HepG2 (cell line): ENCODE results near the gene L1CAM. TPM values are rescaled to one million over a fixed set of nuclear protein-coding genes. Genes with fewer than 3 reads are reported as not detected.

Source experiments
- BRCA1 ChIP-seq: sonication (generic); formaldehyde crosslinking; IDR thresholded peaks from 2 replicates; pipeline ENCODE4 v1.4.0; 2020; ENCODE audit warnings: missing genetic modification reagents
- IRF2 ChIP-seq: IDR thresholded peaks from 2 replicates; pipeline ENCODE4 v1.6.1; 2018; ENCODE audit warnings: missing genetic modification reagents, missing compliant biosample characterization
- KDM2A ChIP-seq: sonication (generic); formaldehyde crosslinking; IDR thresholded peaks from 2 replicates; pipeline ENCODE4 v1.4.0; 2020; ENCODE audit warnings: low read depth, missing genetic modification reagents, borderline replicate concordance
- KLF13 ChIP-seq: sonication (generic); formaldehyde crosslinking; IDR thresholded peaks from 2 replicates; pipeline ENCODE4 v1.4.0; 2020; ENCODE audit warnings: mild to moderate bottlenecking, missing genetic modification reagents
- MED1 ChIP-seq: sonication (generic); formaldehyde crosslinking; IDR thresholded peaks from 2 replicates; pipeline ENCODE4 v1.4.0; 2020; ENCODE audit warnings: missing genetic modification reagents
- REPIN1 ChIP-seq: sonication (generic); formaldehyde crosslinking; IDR thresholded peaks from 2 replicates; pipeline ENCODE4 v1.8.0; 2022; ENCODE audit warnings: missing genetic modification reagents, low read depth, mild to moderate bottlenecking, borderline replicate concordance
- SKIL ChIP-seq: sonication (generic); formaldehyde crosslinking; IDR thresholded peaks from 2 replicates; pipeline ENCODE4 v1.8.0; 2022; ENCODE audit warnings: missing genetic modification reagents, mild to moderate bottlenecking, moderate library complexity, borderline replicate concordance
- ZBTB14 ChIP-seq: sonication (generic); formaldehyde crosslinking; IDR thresholded peaks from 2 replicates; pipeline ENCODE4 v1.4.0; 2020; ENCODE audit warnings: missing genetic modification reagents
- ZFP36L2 ChIP-seq: sonication (generic); formaldehyde crosslinking; IDR thresholded peaks from 2 replicates; pipeline ENCODE4 v1.4.0; 2020; ENCODE audit warnings: missing genetic modification reagents
- ZNF232 ChIP-seq: sonication (generic); formaldehyde crosslinking; IDR thresholded peaks from 2 replicates; pipeline ENCODE4 v1.4.0; 2020; ENCODE audit warnings: missing genetic modification reagents, borderline replicate concordance
- ZNF572 ChIP-seq: sonication (generic); formaldehyde crosslinking; IDR thresholded peaks from 2 replicates; pipeline ENCODE4 v1.5.1; 2020; ENCODE audit warnings: mild to moderate bottlenecking, missing genetic modification reagents
- ZSCAN5A ChIP-seq: sonication (generic); formaldehyde crosslinking; IDR thresholded peaks from 2 replicates; pipeline ENCODE4 v1.8.0; 2022; ENCODE audit warnings: mild to moderate bottlenecking, missing genetic modification reagents, borderline replicate concordance
- polyA plus RNA-seq, 8 experiments: library from polyadenylated mRNA; depleted of rRNA in 3 of 8; stranded (reverse) in 7 of 8; unstranded in 1 of 8; fragments of >200 nt; fragmentation: Illumina TruSeq in 4 of 8; extraction: Trizol in 4 of 8; gene quantifications; 2 replicates each; pipeline versions ENCODE4 v1.2.1 to v1.2.3, GENCODE V29; 2011 to 2016; ENCODE audit warnings: low read depth in 4 of 8, missing spikeins in 1 of 8, mixed read lengths in 1 of 8; ENCODE audit not compliant: insufficient read depth in 1 of 8
- total RNA-seq, 5 experiments: library from RNA; depleted of rRNA; stranded (reverse); fragments of >200 nt; fragmentation: Illumina TruSeq; extraction: Trizol; gene quantifications; 2 replicates each; pipeline ENCODE4 v1.2.3, GENCODE V29; 2016; ENCODE audit warnings: low read depth in 1 of 5
- TF ChIP-seq, protein P1 (sequence below), 2 experiments: sonication (generic) in 1 of 2; formaldehyde crosslinking in 1 of 2; IDR thresholded peaks; 2 replicates each; pipeline versions ENCODE4 v1.4.0 to v1.6.1; 2016 to 2020; ENCODE audit warnings: borderline replicate concordance in 1 of 2, low read depth in 1 of 2, mild to moderate bottlenecking in 1 of 2, missing genetic modification reagents in 1 of 2
- TF ChIP-seq, protein P2 (sequence below): sonication (generic); formaldehyde crosslinking; IDR thresholded peaks from 2 replicates; pipeline ENCODE4 v1.5.1; 2020; ENCODE audit warnings: missing genetic modification reagents, mild to moderate bottlenecking, borderline replicate concordance
- TF ChIP-seq, protein P3 (sequence below): fragments of 450-650 bp; IDR thresholded peaks from 2 replicates; pipeline ENCODE4 v1.6.1; 2017

L1CAM gene
- total and polyA plus RNA-seq, 2 of the 13 experiments (the other 11 are each of a cell fraction or from before 2014, with no cell fraction given), result 1.4 to 2.0 TPM

- TF ChIP-seq, protein P1, sequence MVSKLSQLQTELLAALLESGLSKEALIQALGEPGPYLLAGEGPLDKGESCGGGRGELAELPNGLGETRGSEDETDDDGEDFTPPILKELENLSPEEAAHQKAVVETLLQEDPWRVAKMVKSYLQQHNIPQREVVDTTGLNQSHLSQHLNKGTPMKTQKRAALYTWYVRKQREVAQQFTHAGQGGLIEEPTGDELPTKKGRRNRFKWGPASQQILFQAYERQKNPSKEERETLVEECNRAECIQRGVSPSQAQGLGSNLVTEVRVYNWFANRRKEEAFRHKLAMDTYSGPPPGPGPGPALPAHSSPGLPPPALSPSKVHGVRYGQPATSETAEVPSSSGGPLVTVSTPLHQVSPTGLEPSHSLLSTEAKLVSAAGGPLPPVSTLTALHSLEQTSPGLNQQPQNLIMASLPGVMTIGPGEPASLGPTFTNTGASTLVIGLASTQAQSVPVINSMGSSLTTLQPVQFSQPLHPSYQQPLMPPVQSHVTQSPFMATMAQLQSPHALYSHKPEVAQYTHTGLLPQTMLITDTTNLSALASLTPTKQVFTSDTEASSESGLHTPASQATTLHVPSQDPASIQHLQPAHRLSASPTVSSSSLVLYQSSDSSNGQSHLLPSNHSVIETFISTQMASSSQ (IDR thresholded peaks at IDR 0.05; ENCODE audit: low read depth), result no peak
- TF ChIP-seq, protein P1 (CRISPR knock-in tag; IDR thresholded peaks at IDR 0.05; ENCODE audit: borderline replicate concordance), result no peak; the same call in 1 of the 2 replicates
- no peak for TF ChIP-seq BRCA1
- no peak for TF ChIP-seq KLF13 (CRISPR knock-in tag)
- TF ChIP-seq, protein P2, sequence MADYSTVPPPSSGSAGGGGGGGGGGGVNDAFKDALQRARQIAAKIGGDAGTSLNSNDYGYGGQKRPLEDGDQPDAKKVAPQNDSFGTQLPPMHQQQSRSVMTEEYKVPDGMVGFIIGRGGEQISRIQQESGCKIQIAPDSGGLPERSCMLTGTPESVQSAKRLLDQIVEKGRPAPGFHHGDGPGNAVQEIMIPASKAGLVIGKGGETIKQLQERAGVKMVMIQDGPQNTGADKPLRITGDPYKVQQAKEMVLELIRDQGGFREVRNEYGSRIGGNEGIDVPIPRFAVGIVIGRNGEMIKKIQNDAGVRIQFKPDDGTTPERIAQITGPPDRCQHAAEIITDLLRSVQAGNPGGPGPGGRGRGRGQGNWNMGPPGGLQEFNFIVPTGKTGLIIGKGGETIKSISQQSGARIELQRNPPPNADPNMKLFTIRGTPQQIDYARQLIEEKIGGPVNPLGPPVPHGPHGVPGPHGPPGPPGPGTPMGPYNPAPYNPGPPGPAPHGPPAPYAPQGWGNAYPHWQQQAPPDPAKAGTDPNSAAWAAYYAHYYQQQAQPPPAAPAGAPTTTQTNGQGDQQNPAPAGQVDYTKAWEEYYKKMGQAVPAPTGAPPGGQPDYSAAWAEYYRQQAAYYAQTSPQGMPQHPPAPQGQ (CRISPR knock-in tag), result no peak
- no peak for TF ChIP-seq ZNF232 (CRISPR knock-in tag)
- no peak for TF ChIP-seq ZBTB14 (CRISPR knock-in tag)
- TF ChIP-seq, protein P3, sequence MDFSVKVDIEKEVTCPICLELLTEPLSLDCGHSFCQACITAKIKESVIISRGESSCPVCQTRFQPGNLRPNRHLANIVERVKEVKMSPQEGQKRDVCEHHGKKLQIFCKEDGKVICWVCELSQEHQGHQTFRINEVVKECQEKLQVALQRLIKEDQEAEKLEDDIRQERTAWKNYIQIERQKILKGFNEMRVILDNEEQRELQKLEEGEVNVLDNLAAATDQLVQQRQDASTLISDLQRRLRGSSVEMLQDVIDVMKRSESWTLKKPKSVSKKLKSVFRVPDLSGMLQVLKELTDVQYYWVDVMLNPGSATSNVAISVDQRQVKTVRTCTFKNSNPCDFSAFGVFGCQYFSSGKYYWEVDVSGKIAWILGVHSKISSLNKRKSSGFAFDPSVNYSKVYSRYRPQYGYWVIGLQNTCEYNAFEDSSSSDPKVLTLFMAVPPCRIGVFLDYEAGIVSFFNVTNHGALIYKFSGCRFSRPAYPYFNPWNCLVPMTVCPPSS, result no peak
- TF ChIP-seq REPIN1 (CRISPR knock-in tag), result no peak
- TF ChIP-seq ZFP36L2 (CRISPR knock-in tag), result no peak
- no peak for TF ChIP-seq ZNF572
- TF ChIP-seq KDM2A (CRISPR knock-in tag), result peak; percentile 33; the same call in 1 of the 2 replicates
- peak; percentile 77 for TF ChIP-seq MED1 (CRISPR knock-in tag)
- TF ChIP-seq SKIL (CRISPR knock-in tag), result no peak
- no peak for TF ChIP-seq ZSCAN5A (CRISPR knock-in tag)
- TF ChIP-seq IRF2 (CRISPR knock-in tag), result no peak
Measured at GRCh38 chrX:153926858-153927671, 41.1 kb upstream of the L1CAM start (continued).
